ENCODE data around the gene MYLK.

GRCh38 chr3:123791073-123791370 lies 93.1 kb downstream of the MYLK start:
- TF ChIP-seq CTCF (IDR thresholded peaks at IDR 0.05) = no peak
- no peak for TF ChIP-seq POLR2A (IDR thresholded peaks at IDR 0.05)
